GM18873 (cell line): ENCODE results near the gene RNF6.
A peak's percentile ranks its signal among the peaks of the same experiment; 100 is the strongest.
"Not testable (repeated sequence)": the region's sequence is repeated elsewhere in the genome, so short reads cannot be mapped to it uniquely, and the experiment has no call there.

Source experiments
- ATAC-seq: cut with Tn5 transposase; IDR thresholded peaks from one replicate; pipeline ENCODE4 v1.9.1; 2021; ENCODE audit warnings: mild to moderate bottlenecking, moderate library complexity, moderate number of reproducible peaks; ENCODE audit not compliant: unreplicated experiment, low FRiP score

Gene RNF6

GRCh38 chr13:26221721-26222519 is at the start of gene RNF6:
Gene RNF6 (minus strand): TSS chr13:26222314. CDS start chr13:26219649, 2,665 bp downstream.
- ATAC-seq, result peak; percentile 95

GRCh38 chr13:26270707-26271106 is 48.6 kb upstream of the RNF6 start:
- ATAC-seq, result no peak

- ATAC-seq, result no peak
These were observed 44.2 kb upstream of the RNF6 start for GRCh38 chr13:26266311-26266710.

- ATAC-seq, result no peak
These were observed 40.0 kb upstream of the RNF6 start for GRCh38 chr13:26262156-26262555.

GRCh38 chr13:26259634-26260033 is 37.5 kb upstream of the RNF6 start:
- no peak for ATAC-seq

- ATAC-seq, result no peak
These were observed 34.9 kb upstream of the RNF6 start for GRCh38 chr13:26257049-26257448.

GRCh38 chr13:26255691-26256277 is 33.7 kb upstream of the RNF6 start:
- no peak for ATAC-seq

- ATAC-seq, result no peak
These were observed 33.0 kb upstream of the RNF6 start for GRCh38 chr13:26255115-26255514.

GRCh38 chr13:26254583-26255111 is 32.5 kb upstream of the RNF6 start:
- ATAC-seq, result peak; percentile 12

- ATAC-seq, result peak; percentile 88
These were observed 31.9 kb upstream of the RNF6 start, which contains the start of gene CDK8 for GRCh38 chr13:26253787-26254582. Gene CDK8 (plus strand): TSS chr13:26254129. CDS start chr13:26254642, 513 bp downstream.

- ATAC-seq, result no peak
These were observed 31.2 kb upstream of the RNF6 start for GRCh38 chr13:26253262-26253786.

GRCh38 chr13:26252006-26252405 is 29.9 kb upstream of the RNF6 start:
- ATAC-seq, result not testable (repeated sequence)

GRCh38 chr13:26249551-26249950 is 27.4 kb upstream of the RNF6 start:
- ATAC-seq, result no peak

- no peak for ATAC-seq
These were observed 25.5 kb upstream of the RNF6 start for GRCh38 chr13:26247608-26248007.

GRCh38 chr13:26247011-26247410 is 24.9 kb upstream of the RNF6 start:
- ATAC-seq, result no peak

GRCh38 chr13:26246154-26246553 is 24.0 kb upstream of the RNF6 start:
- ATAC-seq, result no peak

- no peak for ATAC-seq
These were observed 14.2 kb upstream of the RNF6 start for GRCh38 chr13:26236296-26236695.

GRCh38 chr13:26230703-26231102 is 8.6 kb upstream of the RNF6 start:
- no peak for ATAC-seq

GRCh38 chr13:26229080-26229615 is 7.0 kb upstream of the RNF6 start:
- ATAC-seq, result no peak

- no peak for ATAC-seq
These were observed 6.0 kb upstream of the RNF6 start for GRCh38 chr13:26228096-26228495.
